Neural cell (in vitro differentiated cells): ENCODE measurements around the gene CLIP4. TPM values are rescaled to one million over a fixed set of nuclear protein-coding genes. Genes with fewer than 3 reads are reported as not detected.
"Not testable (repeated sequence)": the region's sequence is repeated elsewhere in the genome, so short reads cannot be mapped to it uniquely, and the experiment has no call there.

Source experiments
- H2AFZ ChIP-seq: fragments of 200-600, 300-800 bp; sonication (generic), shearing (Covaris generic); 2 replicates; pipeline ENCODE4 v1.6.0; 2014; ENCODE audit warnings: low read depth, mild to moderate bottlenecking, antibody characterized with exemption, low read length, moderate library complexity
- H3F3A ChIP-seq: fragments of 200-600 bp; shearing (Covaris generic); 2 replicates; pipeline ENCODE4 v1.6.1; 2016; ENCODE audit warnings: mild to moderate bottlenecking, moderate library complexity, mixed read lengths, antibody characterized with exemption, low read length; ENCODE audit not compliant: insufficient read depth, poor library complexity, severe bottlenecking
- H3K27ac ChIP-seq: fragments of 200-600, 300-800 bp; sonication (generic), shearing (Covaris generic); 2 replicates; pipeline ENCODE4 v1.5.1; 2014; ENCODE audit warnings: mild to moderate bottlenecking, low read length, moderate library complexity
- H3K27me3 ChIP-seq: fragments of 300-800, 200-600 bp; sonication (generic), shearing (Covaris generic); 2 replicates; pipeline ENCODE4 v1.6.0; 2014; ENCODE audit warnings: mild to moderate bottlenecking, low read depth, low read length, moderate library complexity; ENCODE audit not compliant: insufficient read depth
- H3K36me3 ChIP-seq: fragments of 300-800, 200-600 bp; sonication (generic), shearing (Covaris generic); 2 replicates; pipeline ENCODE4 v1.5.1; 2014; ENCODE audit warnings: mild to moderate bottlenecking, antibody characterized with exemption, low read length, moderate library complexity; ENCODE audit not compliant: insufficient read depth
- H3K4me2 ChIP-seq: fragments of 300-800, 200-600 bp; sonication (generic), shearing (Covaris generic); 2 replicates; pipeline ENCODE4 v1.6.0; 2014; ENCODE audit warnings: mild to moderate bottlenecking, low read length
- H3K4me3 ChIP-seq: fragments of 300-800, 200-600 bp; sonication (generic), shearing (Covaris generic); 2 replicates; pipeline ENCODE4 v1.5.1; 2014; ENCODE audit warnings: mild to moderate bottlenecking, low read length, moderate library complexity
- H3K79me2 ChIP-seq: fragments of 200-600 bp; shearing (Covaris generic); replicated peaks from 2 replicates; pipeline ENCODE4 v1.6.0; 2014; ENCODE audit warnings: mild to moderate bottlenecking, low read length, moderate library complexity; ENCODE audit not compliant: insufficient read depth
- H3K9ac ChIP-seq: fragments of 300-800, 200-600 bp; sonication (generic), shearing (Covaris generic); 2 replicates; pipeline ENCODE4 v1.6.1; 2016; ENCODE audit warnings: mild to moderate bottlenecking, low read length, mixed read lengths
- H3K9me2 ChIP-seq: fragments of 200-600 bp; shearing (Covaris generic); 2 replicates; pipeline ENCODE4 v1.6.1; 2016; ENCODE audit warnings: mild to moderate bottlenecking, low read length, mixed read lengths; ENCODE audit not compliant: insufficient read depth
- H3K9me3 ChIP-seq: fragments of 200-600, 300-800 bp; sonication (generic), shearing (Covaris generic); 2 replicates; pipeline ENCODE4 v1.6.1; 2016; ENCODE audit warnings: mild to moderate bottlenecking, mixed run types, low read length, moderate library complexity, mixed read lengths
- H4K20me1 ChIP-seq: fragments of 200-600 bp; shearing (Covaris generic); 2 replicates; pipeline ENCODE4 v1.6.1; 2016; ENCODE audit warnings: mild to moderate bottlenecking, mixed run types; ENCODE audit not compliant: insufficient read depth
- CTCF ChIP-seq: fragments of 450-650 bp; IDR thresholded peaks from 2 replicates; pipeline ENCODE4 v1.5.1; 2014; ENCODE audit warnings: antibody characterized with exemption, mild to moderate bottlenecking, moderate library complexity; ENCODE audit not compliant: poor library complexity, severe bottlenecking
- EP300 ChIP-seq: fragments of 450-650 bp; conservative IDR thresholded peaks from 2 replicates; pipeline ENCODE4 v1.6.1; 2014; ENCODE audit warnings: antibody characterized with exemption, mild to moderate bottlenecking, moderate library complexity; ENCODE audit not compliant: poor library complexity, severe bottlenecking
- EZH2 ChIP-seq: fragments of 200-600, 300-800 bp; shearing (Covaris generic), sonication (generic); IDR thresholded peaks from 2 replicates; pipeline ENCODE4 v1.6.1; 2014; ENCODE audit warnings: antibody characterized with exemption, low read length, borderline replicate concordance, mild to moderate bottlenecking; ENCODE audit not compliant: insufficient read depth, poor library complexity, severe bottlenecking
- MXI1 ChIP-seq: fragments of 450-650 bp; conservative IDR thresholded peaks from 2 replicates; pipeline ENCODE4 v1.6.1; 2014; ENCODE audit warnings: antibody characterized with exemption, mild to moderate bottlenecking; ENCODE audit not compliant: poor library complexity, severe bottlenecking
- POLR2AphosphoS5 ChIP-seq: IDR thresholded peaks from 2 replicates; pipeline ENCODE4 v1.6.1; 2012
- RAD21 ChIP-seq: fragments of 450-650 bp; conservative IDR thresholded peaks from 2 replicates; pipeline ENCODE4 v1.6.1; 2014; ENCODE audit warnings: antibody characterized with exemption, mild to moderate bottlenecking, moderate library complexity
- REST ChIP-seq: IDR thresholded peaks from 2 replicates; pipeline ENCODE4 v1.6.1; 2012; ENCODE audit warnings: borderline replicate concordance
- SMC3 ChIP-seq: fragments of 450-650 bp; conservative IDR thresholded peaks from 2 replicates; pipeline ENCODE4 v1.6.1; 2014; ENCODE audit warnings: antibody characterized with exemption, mild to moderate bottlenecking, moderate library complexity; ENCODE audit not compliant: poor library complexity
- TAF1 ChIP-seq: IDR thresholded peaks from 2 replicates; pipeline ENCODE4 v1.6.1; 2012; ENCODE audit warnings: low read depth
- polyA plus RNA-seq: library from polyadenylated mRNA; depleted of rRNA; stranded (reverse); fragments of >200 nt; gene quantifications from 2 replicates; pipeline ENCODE4 v1.2.3, GENCODE V29; 2014

CLIP4 gene
- polyA plus RNA-seq, 1 donor from 2014 or later, result 10.2 TPM

- no peaks in the 10 kb centered on the region for H3K27me3 ChIP-seq
- H3K27ac ChIP-seq, result no peak overlapping the region
- no peaks in the 10 kb centered on the region for H4K20me1 ChIP-seq
Measured at GRCh38 chr2:29084554-29084953, 30.7 kb upstream of the CLIP4 start.

GRCh38 chr2:29090311-29090710, 24.9 kb upstream of the CLIP4 start:
- not testable (repeated sequence) for H3K4me2 ChIP-seq, H3K9me2 ChIP-seq, H3K4me3 ChIP-seq, H3F3A ChIP-seq, H3K9ac ChIP-seq, H3K36me3 ChIP-seq, H2AFZ ChIP-seq, H3K79me2 ChIP-seq, H3K27me3 ChIP-seq, H4K20me1 ChIP-seq, H3K9me3 ChIP-seq, H3K27ac ChIP-seq

More at GRCh38 chr2:29084554-29084953, 30.7 kb upstream of the CLIP4 start:
- H3F3A ChIP-seq, result no peaks in the 10 kb centered on the region
- no peak overlapping the region for H3K4me3 ChIP-seq
- H3K79me2 ChIP-seq, result no peaks in the 10 kb centered on the region
- no peaks in the 10 kb centered on the region for H3K9me2 ChIP-seq
- H3K36me3 ChIP-seq, result no peaks in the 10 kb centered on the region
- H3K9ac ChIP-seq, result no peak overlapping the region
- no peak overlapping the region for H3K4me2 ChIP-seq
- TF ChIP-seq REST, result no peak
- TF ChIP-seq CTCF, result no peak
- no peak for TF ChIP-seq MXI1
- no peak for TF ChIP-seq EZH2
- TF ChIP-seq RAD21, result no peak
- no peak for TF ChIP-seq SMC3
- no peak for TF ChIP-seq POLR2AphosphoS5
- no peak for TF ChIP-seq EP300
- TF ChIP-seq TAF1, result no peak
- no peak overlapping the region for H2AFZ ChIP-seq
- H3K9me3 ChIP-seq, result no peaks in the 10 kb centered on the region

- Histone ChIP-seq H4K20me1 (no peaks in the 10 kb centered on the region), H3K9me3 (no peaks in the 10 kb centered on the region), H3K9ac (no peak overlapping the region), H3K27ac (no peak overlapping the region), H3F3A (no peaks in the 10 kb centered on the region), H3K9me2 (no peaks in the 10 kb centered on the region), H3K4me3 (no peak overlapping the region), H3K4me2 (no peak overlapping the region), H3K79me2 (no peaks in the 10 kb centered on the region), H3K27me3 (no peaks in the 10 kb centered on the region), H3K36me3 (no peaks in the 10 kb centered on the region), H2AFZ (no peak overlapping the region)
- TF ChIP-seq TAF1 (no peak), REST (no peak), RAD21 (no peak), CTCF (no peak), EZH2 (no peak), MXI1 (no peak), EP300 (no peak), POLR2AphosphoS5 (no peak), SMC3 (no peak)
Measured at GRCh38 chr2:29096969-29097368, 18.2 kb upstream of the CLIP4 start.
